B cell (primary cell): ENCODE results near the gene ZBTB4. TPM values are rescaled to one million over a fixed set of nuclear protein-coding genes. Genes with fewer than 3 reads are reported as not detected.

Experiments
- ATAC-seq: fragments of 200-7000 bp; cut with Tn5 transposase; one replicate; pipeline ENCODE4 v1.10.0; 2021; ENCODE audit warnings: low read depth, mild to moderate bottlenecking, moderate number of reproducible peaks, moderate library complexity
- CTCF ChIA-PET: fragments of 350-600 bp; sonication (Branson Sonifier 250); formaldehyde crosslinking; loops from one replicate; lab custom pipeline; 2021; ENCODE audit warnings: antibody characterized with exemption, inconsistent platforms; lab: Charles Lee
- POLR2A ChIA-PET: fragments of 350-600 bp; sonication (Branson Sonifier 250); formaldehyde crosslinking; loops from one replicate; lab custom pipeline; 2021; ENCODE audit warnings: antibody characterized with exemption; lab: Charles Lee
- DNase-seq: peaks from one replicate; pipeline ENCODE4 v3.0.0; 2013
- H2AFZ ChIP-seq: 2 replicates; pipeline ENCODE4 v1.6.1; 2012; ENCODE audit warnings: mild to moderate bottlenecking, low read depth, low read length; ENCODE audit not compliant: insufficient read depth, poor library complexity, severe bottlenecking
- H3K27ac ChIP-seq, 2 donors: 1 replicate in 1 of 2; 2 replicates in 1 of 2; pipeline ENCODE4 v1.5.1; 2012 to 2013; ENCODE audit warnings: low read length in 2 of 2, mild to moderate bottlenecking in 2 of 2, moderate library complexity in 1 of 2
- H3K27me3 ChIP-seq, 4 experiments: fragments of 200-600 bp in 1 of 4; sonication (generic) in 1 of 4; replicated peaks in 1 of 4; 1 replicate in 2 of 4; 2 replicates in 2 of 4; pipeline versions ENCODE4 v1.6.1 to v1.7.0; 2013 to 2016; ENCODE audit warnings: low read length in 3 of 4, mild to moderate bottlenecking in 2 of 4, mixed read lengths in 1 of 4, moderate library complexity in 1 of 4; ENCODE audit not compliant: insufficient read depth in 4 of 4, control insufficient read depth in 3 of 4; ENCODE audit errors: control extremely low read depth in 1 of 4
- H3K36me3 ChIP-seq, 2 experiments: replicated peaks in 1 of 2; 1 replicate in 1 of 2; 2 replicates in 1 of 2; pipeline versions ENCODE4 v1.6.1 to v1.7.1; 2013; ENCODE audit warnings: low read length in 1 of 2; ENCODE audit not compliant: insufficient read depth in 2 of 2, control insufficient read depth in 1 of 2; ENCODE audit errors: control extremely low read depth in 1 of 2, extremely low read depth in 1 of 2
- H3K4me1 ChIP-seq, 2 donors: fragments of 200-600 bp in 1 of 2; sonication (generic) in 1 of 2; 1 replicate in 1 of 2; 2 replicates in 1 of 2; pipeline versions ENCODE4 v1.5.1 to v1.6.1; 2013 to 2017; ENCODE audit warnings: low read length in 2 of 2; ENCODE audit not compliant: control insufficient read depth in 2 of 2, insufficient read depth in 2 of 2
- H3K4me2 ChIP-seq: replicated peaks from 2 replicates; pipeline ENCODE3; 2012; ENCODE audit warnings: mild to moderate bottlenecking, low read depth, low read length; ENCODE audit not compliant: poor library complexity, severe bottlenecking
- H3K4me3 ChIP-seq, 5 experiments: fragments of 200-600 bp in 1 of 5; sonication (generic) in 1 of 5; 1 replicate in 3 of 5; 2 replicates in 2 of 5; pipeline versions ENCODE4 v1.5.1 to v1.7.0; 2011 to 2016; ENCODE audit warnings: low read length in 4 of 5, mild to moderate bottlenecking in 4 of 5, low read depth in 2 of 5, control low read depth in 1 of 5, moderate library complexity in 1 of 5; ENCODE audit not compliant: insufficient read depth in 1 of 5; ENCODE audit errors: control extremely low read depth in 1 of 5, extremely low read depth in 1 of 5
- H3K79me2 ChIP-seq: fragments of 200-600 bp; sonication (generic); one replicate; pipeline ENCODE4 v1.6.0; 2016; ENCODE audit warnings: low read length; ENCODE audit not compliant: control insufficient read depth, insufficient read depth
- H3K9ac ChIP-seq: fragments of 200-600 bp; sonication (generic); 2 replicates; pipeline ENCODE4 v1.6.1; 2017; ENCODE audit warnings: mild to moderate bottlenecking, low read length, moderate library complexity
- H3K9me3 ChIP-seq, 3 donors: one replicate each; pipeline versions ENCODE4 v1.6.1 to v1.7.1; 2013; ENCODE audit warnings: low read length in 2 of 3; ENCODE audit not compliant: control insufficient read depth in 2 of 3, insufficient read depth in 1 of 3; ENCODE audit errors: control extremely low read depth in 1 of 3
- H4K20me1 ChIP-seq: 2 replicates; pipeline ENCODE4 v1.6.0; 2012; ENCODE audit warnings: mild to moderate bottlenecking, low read length; ENCODE audit not compliant: insufficient read depth, control insufficient read depth, poor library complexity, severe bottlenecking
- H3K27ac Mint-ChIP-seq: one replicate; pipeline ENCODE4 v1.8.0; 2021; ENCODE audit warnings: mixed read lengths
- H3K27me3 Mint-ChIP-seq: one replicate; pipeline ENCODE4 v1.8.0; 2021; ENCODE audit warnings: mixed read lengths
- H3K4me1 Mint-ChIP-seq: one replicate; pipeline ENCODE4 v1.8.0; 2021; ENCODE audit warnings: mixed read lengths
- H3K4me3 Mint-ChIP-seq: one replicate; pipeline ENCODE4 v1.8.0; 2021; ENCODE audit warnings: mixed read lengths
- H3K9me3 Mint-ChIP-seq: one replicate; pipeline ENCODE4 v1.8.0; 2022; ENCODE audit warnings: mixed read lengths; ENCODE audit not compliant: insufficient read depth
- EZH2 ChIP-seq: IDR thresholded peaks from 2 replicates; pipeline ENCODE4 v1.6.1; 2012; ENCODE audit warnings: borderline replicate concordance, low read depth, mild to moderate bottlenecking, moderate library complexity, low read length; ENCODE audit not compliant: insufficient read depth, poor library complexity, severe bottlenecking
- WGBS: methylation state at CpG from one replicate; pipeline ENCODE4 v1.1.5; 2013; ENCODE audit warnings: missing lambda C conversion rate; ENCODE audit not compliant: insufficient coverage; 5-methylcytosine and 5-hydroxymethylcytosine counted together
- intact Hi-C: fragments of 100-400 bp; cut with micrococcal nuclease; formaldehyde crosslinking; loops from one replicate; pipeline ENCODE4 v1.10.0; 2022
- polyA plus RNA-seq: library from polyadenylated mRNA; depleted of rRNA; stranded (reverse); fragments of >200 nt; gene quantifications from 2 replicates; pipeline ENCODE4 v1.2.3, GENCODE V29; 2012
- total RNA-seq, 2 donors: library from RNA; stranded (reverse); fragments of 120-200 nt in 1 of 2; gene quantifications; 1 replicate in 1 of 2; 2 replicates in 1 of 2; pipeline versions ENCODE4 v1.2.3 to v1.2.4, GENCODE V29; 2013 to 2022
- TF ChIP-seq, protein P1 (sequence below): fragments of 200-600 bp; IDR thresholded peaks from one replicate; pipeline ENCODE4 v1.8.0; 2022; ENCODE audit warnings: antibody characterized with exemption, mild to moderate bottlenecking

ZBTB4 gene
- total and polyA plus RNA-seq, 2 donors (not counting 1 experiment from before 2014, with no cell fraction given): 19.2 to 62.4 TPM

DNA sequence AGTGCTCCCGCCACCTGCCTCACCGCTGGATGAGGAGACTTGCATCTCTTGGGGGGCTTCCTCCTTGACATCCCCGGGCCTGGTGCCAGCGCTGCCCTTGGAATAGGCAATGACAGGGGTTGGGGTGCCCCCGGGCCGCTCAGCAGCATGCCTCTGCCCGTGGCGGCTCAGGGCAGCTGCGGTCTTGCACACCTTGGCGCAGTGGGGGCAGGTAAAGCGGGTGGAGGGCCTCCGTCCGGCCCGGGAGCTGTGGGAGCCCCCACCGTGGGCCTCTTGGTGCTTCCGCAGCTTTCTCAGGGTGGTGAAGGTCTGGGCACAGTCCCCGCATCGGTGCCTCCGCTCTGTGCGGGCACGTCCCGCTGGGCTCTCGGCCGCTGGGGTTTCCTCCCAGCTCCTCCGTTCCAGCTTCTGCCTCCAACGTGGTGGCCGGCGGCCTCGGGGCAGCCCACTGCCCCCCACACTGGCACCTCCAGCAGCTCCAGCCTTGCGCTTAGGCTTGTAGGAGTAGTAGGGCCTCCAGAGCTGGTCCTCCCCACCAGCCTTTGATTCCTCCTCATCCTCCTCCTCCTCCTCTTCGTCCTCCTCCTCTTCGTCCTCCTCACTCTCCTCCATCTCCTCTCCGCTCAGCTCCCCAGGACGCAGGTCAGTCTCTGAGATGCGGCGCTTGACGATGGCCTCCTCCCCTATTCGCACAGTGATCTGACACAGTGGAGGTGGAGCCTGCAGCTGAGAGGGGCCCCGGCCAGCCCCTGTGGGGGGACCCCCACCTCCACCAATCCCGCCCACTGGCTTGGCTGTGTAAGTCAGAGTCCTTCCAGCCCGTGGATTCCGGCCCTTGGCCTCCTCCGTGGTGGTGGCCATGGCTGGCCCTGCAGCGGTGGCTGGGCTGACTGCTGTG lies 16.7 kb downstream of the ZBTB4 start:
- Mint-ChIP-seq H3K27me3 (no peaks in the 10 kb centered on the region), H3K4me3 (no peak overlapping the region), H3K4me1 (peaks cover 12% of the 10 kb centered on the region), H3K27ac (no peak overlapping the region), H3K9me3 (no peaks in the 10 kb centered on the region)
- whole genome bisulfite sequencing: 96% methylated on average over 32 of the region's 44 CpGs
- CTCF ChIA-PET: interaction anchor here (1.3 kb wide), 1 partner anchor 51 kb away, joined by 4 read pairs; no protein-coding TSS in a partner anchor
- peaks cover 7 to 10% of the 10 kb centered on the region in 2 donors for H3K4me1 ChIP-seq
- intact Hi-C loops: no loop called here
- ATAC-seq (no peak), DNase-seq (no peak)
- no peak overlapping the region for H3K4me2 ChIP-seq
- peaks cover 10% of the 10 kb centered on the region for H3K79me2 ChIP-seq
- H3K27ac ChIP-seq: no peak overlapping the region
- no peak overlapping the region for H3K4me3 ChIP-seq
- TF ChIP-seq EZH2: no peak
- TF ChIP-seq, protein P1, sequence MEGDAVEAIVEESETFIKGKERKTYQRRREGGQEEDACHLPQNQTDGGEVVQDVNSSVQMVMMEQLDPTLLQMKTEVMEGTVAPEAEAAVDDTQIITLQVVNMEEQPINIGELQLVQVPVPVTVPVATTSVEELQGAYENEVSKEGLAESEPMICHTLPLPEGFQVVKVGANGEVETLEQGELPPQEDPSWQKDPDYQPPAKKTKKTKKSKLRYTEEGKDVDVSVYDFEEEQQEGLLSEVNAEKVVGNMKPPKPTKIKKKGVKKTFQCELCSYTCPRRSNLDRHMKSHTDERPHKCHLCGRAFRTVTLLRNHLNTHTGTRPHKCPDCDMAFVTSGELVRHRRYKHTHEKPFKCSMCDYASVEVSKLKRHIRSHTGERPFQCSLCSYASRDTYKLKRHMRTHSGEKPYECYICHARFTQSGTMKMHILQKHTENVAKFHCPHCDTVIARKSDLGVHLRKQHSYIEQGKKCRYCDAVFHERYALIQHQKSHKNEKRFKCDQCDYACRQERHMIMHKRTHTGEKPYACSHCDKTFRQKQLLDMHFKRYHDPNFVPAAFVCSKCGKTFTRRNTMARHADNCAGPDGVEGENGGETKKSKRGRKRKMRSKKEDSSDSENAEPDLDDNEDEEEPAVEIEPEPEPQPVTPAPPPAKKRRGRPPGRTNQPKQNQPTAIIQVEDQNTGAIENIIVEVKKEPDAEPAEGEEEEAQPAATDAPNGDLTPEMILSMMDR: no peak
- no peak overlapping the region for H2AFZ ChIP-seq
- H3K9me3 ChIP-seq: no peaks in the 10 kb centered on the region
- POLR2A ChIA-PET: no interaction called here
- no peak overlapping the region for H3K9ac ChIP-seq
- peaks cover 28% of the 10 kb centered on the region for H4K20me1 ChIP-seq
- no peaks in the 10 kb centered on the region for H3K27me3 ChIP-seq
- peaks cover 0 to 29% of the 10 kb centered on the region in 2 experiments for H3K36me3 ChIP-seq
